NT2/D1 (cell line): ENCODE results near the gene TMEM200C.

Experiments
- SUZ12 ChIP-seq: IDR thresholded peaks from 2 replicates; pipeline ENCODE4 v1.6.1; 2011; ENCODE audit not compliant: insufficient read length, insufficient read depth; ENCODE audit errors: extremely low read depth
- ZNF274 ChIP-seq: IDR thresholded peaks from 2 replicates; pipeline ENCODE4 v1.6.1; 2011; ENCODE audit warnings: mild to moderate bottlenecking, low read depth, low read length

DNA sequence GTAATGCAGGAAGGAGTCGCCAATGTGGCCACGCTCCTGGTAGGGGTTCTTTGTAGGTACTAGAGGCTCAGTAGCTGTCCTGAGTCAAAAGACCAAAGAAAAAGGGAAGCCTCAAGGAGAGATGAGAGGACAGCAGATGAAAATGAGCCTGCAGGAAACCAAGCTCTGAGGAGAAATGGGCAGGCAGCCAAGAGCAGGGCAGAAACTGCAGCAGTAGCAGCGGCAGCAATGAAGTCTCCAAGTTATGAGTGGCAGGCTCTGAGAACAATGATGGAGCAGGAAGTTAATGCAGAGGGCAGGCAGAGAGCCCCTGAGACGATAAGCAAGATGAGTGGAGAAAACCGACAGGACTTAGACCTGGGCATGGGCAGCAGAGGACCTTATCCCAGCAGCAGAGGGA is 48.2 kb upstream of the TMEM200C start:
- TF ChIP-seq ZNF274 (no peak), SUZ12 (no peak)
